ENCODE measurements around the gene DPEP3.

DPEP3 gene

GRCh38 chr16:67951485-67951884 is 28.8 kb downstream of the DPEP3 start:
- no peak overlapping the region for H3K27ac Mint-ChIP-seq
- DNase-seq = no peak
- H3K27me3 Mint-ChIP-seq (ENCODE audit: low read depth, poor library complexity) = peaks cover 3% of the 10 kb centered on the region
- TF ChIP-seq CTCF (IDR thresholded peaks at IDR 0.05) = no peak
- no peaks in the 10 kb centered on the region for H3K9me3 Mint-ChIP-seq
- peaks cover 16% of the 10 kb centered on the region for H3K4me1 Mint-ChIP-seq
- no peak overlapping the region for H3K4me3 Mint-ChIP-seq
- H3K36me3 Mint-ChIP-seq (ENCODE audit: low read depth) = peaks cover 13% of the 10 kb centered on the region

DNA sequence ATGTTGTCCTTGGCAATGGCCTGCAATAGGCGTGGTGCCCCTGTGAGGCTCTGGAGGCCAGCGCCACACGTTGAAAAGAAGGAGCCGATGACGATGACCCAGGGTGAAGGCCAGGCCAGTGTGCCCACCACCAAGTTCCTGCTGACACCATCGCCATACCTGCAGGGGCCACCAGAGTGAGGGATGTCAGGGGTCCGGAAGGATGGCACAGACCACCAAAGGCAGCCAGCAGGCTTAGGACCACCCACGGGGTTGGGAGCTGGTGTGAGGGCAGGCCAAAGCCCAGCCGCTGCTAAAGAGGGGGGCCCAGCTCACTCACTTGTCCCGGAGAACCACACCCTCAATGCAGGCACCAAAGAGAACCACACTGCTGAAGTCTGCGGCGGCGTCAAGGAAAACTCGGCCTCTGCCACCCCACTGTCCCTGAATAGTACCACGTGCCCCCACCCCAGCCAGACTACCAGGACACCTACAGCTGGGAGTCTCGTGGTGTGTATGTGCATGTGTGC is 29.9 kb downstream of the DPEP3 start:
- peaks cover 15% of the 10 kb centered on the region for H3K4me1 Mint-ChIP-seq
- no peaks in the 10 kb centered on the region for H3K9me3 Mint-ChIP-seq
- no peak for DNase-seq
- no peak overlapping the region for H3K27ac Mint-ChIP-seq
- no peak overlapping the region for H3K4me3 Mint-ChIP-seq
- peaks cover 13% of the 10 kb centered on the region for H3K36me3 Mint-ChIP-seq (ENCODE audit: low read depth)
- H3K27me3 Mint-ChIP-seq (ENCODE audit: low read depth, poor library complexity) = peaks cover 3% of the 10 kb centered on the region
- TF ChIP-seq CTCF (IDR thresholded peaks at IDR 0.05) = no peak

DNA sequence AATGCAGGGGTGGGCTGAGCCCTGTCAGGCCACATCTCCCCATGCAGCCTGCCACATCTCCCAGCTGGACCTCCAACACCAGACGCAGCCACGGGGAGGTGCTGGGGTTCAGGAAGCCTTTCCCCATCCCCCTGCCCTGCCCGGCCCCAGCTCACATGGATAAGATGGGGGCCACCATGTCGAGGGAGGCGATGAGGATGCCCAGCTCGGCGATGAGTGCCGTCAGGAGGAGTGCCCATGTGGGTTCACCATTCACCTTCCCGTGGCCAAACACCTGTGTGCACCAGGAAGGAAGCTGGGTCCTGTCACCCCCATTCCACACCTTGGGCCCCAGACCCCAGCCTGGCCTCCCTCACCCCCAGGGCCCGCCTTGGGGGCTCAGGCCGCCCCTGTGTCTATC is 30.7 kb downstream of the DPEP3 start:
- Mint-ChIP-seq H3K9me3 (no peaks in the 10 kb centered on the region), H3K27ac (no peak overlapping the region), H3K27me3 (ENCODE audit: low read depth, poor library complexity) (peaks cover 3% of the 10 kb centered on the region), H3K36me3 (ENCODE audit: low read depth) (peaks cover 13% of the 10 kb centered on the region), H3K4me1 (peaks cover 8% of the 10 kb centered on the region), H3K4me3 (no peak overlapping the region)
- no peak for DNase-seq
- TF ChIP-seq CTCF (IDR thresholded peaks at IDR 0.05) = no peak

- DNase-seq = no peak
- Mint-ChIP-seq H3K36me3 (ENCODE audit: low read depth) (peaks cover 5% of the 10 kb centered on the region), H3K4me1 (peaks cover 4% of the 10 kb centered on the region), H3K27me3 (ENCODE audit: low read depth, poor library complexity) (peaks cover 3% of the 10 kb centered on the region), H3K27ac (no peak overlapping the region), H3K4me3 (no peak overlapping the region), H3K9me3 (no peaks in the 10 kb centered on the region)
- TF ChIP-seq CTCF (IDR thresholded peaks at IDR 0.05) = no peak
These were observed 32.3 kb downstream of the DPEP3 start for GRCh38 chr16:67948015-67948414.

DNA sequence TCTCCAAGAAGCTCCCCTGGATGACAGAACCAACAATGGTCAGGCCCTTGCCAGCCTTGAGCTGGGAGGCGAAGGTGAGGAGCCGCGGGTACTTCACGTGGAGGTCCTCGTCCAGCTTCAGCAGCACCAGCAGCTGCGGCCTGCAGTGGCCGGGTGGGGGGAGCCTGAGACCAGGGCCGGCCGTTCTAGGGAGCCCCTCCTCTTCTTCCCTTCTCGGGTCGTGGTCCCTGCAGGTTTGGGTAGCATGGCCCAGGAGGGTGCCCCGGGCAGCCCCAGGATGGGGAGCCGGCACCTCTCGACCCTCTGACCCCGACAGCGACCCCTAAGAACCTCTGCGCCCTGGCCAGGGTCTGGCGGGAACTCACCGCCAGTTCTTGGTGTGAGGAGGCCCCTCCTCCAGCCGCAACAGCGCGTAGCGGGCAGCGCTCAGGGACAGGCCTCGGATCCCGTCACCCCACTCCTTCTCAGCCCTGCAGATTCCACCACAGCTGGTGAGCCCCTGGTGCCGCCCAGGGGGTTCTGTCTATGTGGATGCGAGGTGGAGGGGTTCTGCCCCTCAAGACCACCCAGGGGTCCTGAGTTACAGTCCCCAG is 33.2 kb downstream of the DPEP3 start:
- Mint-ChIP-seq H3K9me3 (no peaks in the 10 kb centered on the region), H3K27ac (no peak overlapping the region), H3K36me3 (ENCODE audit: low read depth) (peaks cover 5% of the 10 kb centered on the region), H3K27me3 (ENCODE audit: low read depth, poor library complexity) (peaks cover 3% of the 10 kb centered on the region), H3K4me1 (peaks cover 7% of the 10 kb centered on the region), H3K4me3 (no peak overlapping the region)
- no peak for TF ChIP-seq CTCF (IDR thresholded peaks at IDR 0.05)
- no peak for DNase-seq

DNA sequence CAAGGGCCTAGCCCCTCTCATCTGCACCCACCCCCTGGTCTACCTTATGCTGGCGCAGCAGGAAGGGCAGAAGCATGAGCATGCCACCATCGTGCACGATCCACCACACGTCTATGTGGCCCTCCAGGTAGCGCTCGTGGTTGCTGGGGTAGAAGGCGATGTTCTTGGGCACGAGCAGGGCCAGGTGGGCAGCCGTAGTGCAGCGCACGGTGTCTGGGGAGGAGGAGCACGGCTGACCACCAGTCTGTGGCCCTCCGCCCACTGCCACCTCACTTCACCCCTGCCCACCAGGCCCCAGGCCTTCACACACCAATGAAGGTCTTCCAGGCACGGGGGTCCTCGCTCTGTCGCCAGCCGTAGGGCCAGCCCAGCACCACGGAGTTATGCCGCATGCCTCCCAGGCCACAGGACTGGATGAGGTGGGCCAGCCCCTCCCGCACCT is 34.1 kb downstream of the DPEP3 start:
- no peak overlapping the region for H3K27ac Mint-ChIP-seq
- H3K4me3 Mint-ChIP-seq = no peak overlapping the region
- peaks cover 15% of the 10 kb centered on the region for H3K4me1 Mint-ChIP-seq
- no peak for TF ChIP-seq CTCF (IDR thresholded peaks at IDR 0.05)
- H3K27me3 Mint-ChIP-seq (ENCODE audit: low read depth, poor library complexity) = no peaks in the 10 kb centered on the region
- peaks cover 5% of the 10 kb centered on the region for H3K36me3 Mint-ChIP-seq (ENCODE audit: low read depth)
- H3K9me3 Mint-ChIP-seq = no peaks in the 10 kb centered on the region
- DNase-seq = no peak

Data from nephron progenitor cell (in vitro differentiated cells).